ACC112 (cell line): ENCODE measurements around the gene ZNF474.

ENCODE experiments used
- H2AFZ ChIP-seq: fragments of 200-600 bp; sonication (generic); one replicate; pipeline ENCODE4 v1.6.0; 2017; ENCODE audit warnings: antibody characterized with exemption, low read length; ENCODE audit not compliant: unreplicated experiment
- H3K27ac ChIP-seq: fragments of 200-600 bp; sonication (generic); 2 replicates; pipeline ENCODE4 v1.5.1; 2014; ENCODE audit warnings: low read depth, mild to moderate bottlenecking, antibody characterized with exemption, low read length, moderate library complexity
- H3K27me3 ChIP-seq: fragments of 200-600 bp; sonication (generic); 2 replicates; pipeline ENCODE4 v1.6.1; 2014; ENCODE audit warnings: mild to moderate bottlenecking, antibody characterized with exemption, low read length, moderate library complexity, mixed read lengths; ENCODE audit not compliant: insufficient read depth
- H3K36me3 ChIP-seq: fragments of 200-600 bp; sonication (generic); 2 replicates; pipeline ENCODE4 v1.6.1; 2016; ENCODE audit warnings: mild to moderate bottlenecking, antibody characterized with exemption, low read length, moderate library complexity, mixed read lengths; ENCODE audit not compliant: insufficient read depth
- H3K4me1 ChIP-seq: fragments of 200-600 bp; sonication (generic); one replicate; pipeline ENCODE4 v1.6.1; 2016; ENCODE audit warnings: low read length, mixed read lengths; ENCODE audit not compliant: insufficient read depth, unreplicated experiment, control insufficient read depth
- H3K4me3 ChIP-seq: fragments of 200-600 bp; sonication (generic); 2 replicates; pipeline ENCODE4 v1.5.1; 2014; ENCODE audit warnings: mild to moderate bottlenecking, low read depth, low read length
- H3K79me2 ChIP-seq: fragments of 200-600 bp; sonication (generic); one replicate; pipeline ENCODE4 v1.6.0; 2016; ENCODE audit warnings: low read length; ENCODE audit not compliant: control insufficient read depth, unreplicated experiment, insufficient read depth

Gene ZNF474

DNA sequence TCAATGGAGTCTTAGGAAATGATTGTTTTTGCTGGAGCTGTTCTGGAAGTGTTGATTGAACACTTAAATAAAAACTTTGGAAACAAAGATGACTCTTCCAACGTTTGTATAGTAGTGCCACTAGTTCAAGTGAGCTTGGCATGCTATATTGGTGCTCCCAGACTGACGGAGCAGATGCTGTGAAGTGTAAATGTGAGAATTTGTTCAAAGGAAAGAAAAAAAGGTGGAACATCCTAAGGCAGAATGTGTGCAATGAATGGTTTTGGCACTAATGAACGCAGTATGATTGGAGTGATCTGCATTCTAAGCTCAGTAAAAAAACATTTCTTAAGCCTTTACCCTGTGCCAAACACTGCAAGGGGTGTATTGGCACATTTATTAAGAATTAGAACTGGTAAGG is 69.8 kb downstream of the ZNF474 start:
- Histone ChIP-seq H3K27ac (no peak overlapping the region), H3K36me3 (no peaks in the 10 kb centered on the region), H3K4me3 (no peak overlapping the region), H2AFZ (no peak overlapping the region), H3K79me2 (no peaks in the 10 kb centered on the region), H3K4me1 (no peaks in the 10 kb centered on the region), H3K27me3 (peaks cover 52% of the 10 kb centered on the region)

DNA sequence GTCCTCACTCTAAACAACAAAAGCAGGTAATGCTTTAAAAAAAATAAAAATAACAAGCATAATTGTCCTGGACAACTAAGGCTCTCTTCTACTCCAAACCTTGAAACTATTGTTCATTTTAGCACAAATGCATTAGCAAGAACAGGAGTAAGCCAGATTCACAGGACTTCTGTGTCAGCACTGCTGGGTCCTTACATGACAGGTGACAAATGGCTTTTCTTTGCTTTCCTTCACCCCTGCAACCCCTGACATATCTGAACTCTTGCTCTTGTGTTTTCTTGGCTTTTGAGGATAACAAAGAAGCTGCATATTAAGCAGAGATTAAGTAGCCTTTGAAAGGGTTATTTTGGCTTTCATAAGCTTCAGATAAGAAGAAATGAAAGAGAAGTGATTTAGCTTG is 71.1 kb downstream of the ZNF474 start:
- no peak overlapping the region for H2AFZ ChIP-seq
- H3K4me1 ChIP-seq: no peaks in the 10 kb centered on the region
- no peaks in the 10 kb centered on the region for H3K36me3 ChIP-seq
- no peak overlapping the region for H3K27ac ChIP-seq
- peaks cover 55% of the 10 kb centered on the region for H3K27me3 ChIP-seq
- no peaks in the 10 kb centered on the region for H3K79me2 ChIP-seq
- no peak overlapping the region for H3K4me3 ChIP-seq

DNA sequence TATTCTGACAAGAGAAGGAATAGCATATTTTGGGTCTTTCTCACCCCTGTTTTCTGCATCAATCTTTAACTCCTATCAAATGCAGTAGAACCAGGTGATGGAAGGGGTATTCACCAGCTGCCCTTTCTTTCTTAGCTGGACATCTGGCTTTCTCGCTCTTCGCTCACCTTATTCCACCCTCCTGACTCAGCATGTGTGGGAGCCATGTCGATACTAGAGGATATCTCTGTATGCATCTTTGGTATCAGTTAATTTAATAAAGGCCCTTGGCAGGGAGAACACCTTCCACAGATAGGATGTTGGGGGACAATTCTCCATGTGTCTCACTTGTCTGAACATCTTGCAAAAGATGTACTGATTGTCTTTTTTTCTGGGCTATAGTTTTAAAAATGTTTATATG is 71.5 kb downstream of the ZNF474 start:
- Histone ChIP-seq H3K4me3 (no peak overlapping the region), H3K27ac (no peak overlapping the region), H3K79me2 (no peaks in the 10 kb centered on the region), H2AFZ (no peak overlapping the region), H3K4me1 (no peaks in the 10 kb centered on the region), H3K36me3 (no peaks in the 10 kb centered on the region), H3K27me3 (peaks cover 55% of the 10 kb centered on the region)

DNA sequence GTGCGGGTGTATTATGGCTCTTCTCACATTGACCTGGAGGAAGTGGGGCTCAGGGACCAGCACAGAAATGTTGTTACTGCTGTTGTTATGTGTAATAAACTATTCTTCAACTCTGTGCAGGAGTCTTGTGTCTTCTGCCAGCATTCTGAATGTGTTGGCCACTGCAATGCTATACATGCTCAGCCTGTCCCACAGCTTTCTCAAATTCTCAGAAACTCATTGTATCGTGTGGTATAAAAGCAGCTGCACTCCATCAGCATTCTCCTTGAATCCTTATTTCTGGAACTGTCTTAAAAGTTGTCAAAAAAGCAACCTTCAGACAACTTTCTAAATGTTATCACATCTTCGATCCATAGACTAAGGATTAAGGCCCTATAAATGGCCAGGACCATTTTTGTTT is 72.0 kb downstream of the ZNF474 start:
- Histone ChIP-seq H3K79me2 (no peaks in the 10 kb centered on the region), H3K27me3 (peaks cover 55% of the 10 kb centered on the region), H3K36me3 (no peaks in the 10 kb centered on the region), H3K27ac (no peak overlapping the region), H3K4me3 (no peak overlapping the region), H2AFZ (no peak overlapping the region), H3K4me1 (no peaks in the 10 kb centered on the region)

DNA sequence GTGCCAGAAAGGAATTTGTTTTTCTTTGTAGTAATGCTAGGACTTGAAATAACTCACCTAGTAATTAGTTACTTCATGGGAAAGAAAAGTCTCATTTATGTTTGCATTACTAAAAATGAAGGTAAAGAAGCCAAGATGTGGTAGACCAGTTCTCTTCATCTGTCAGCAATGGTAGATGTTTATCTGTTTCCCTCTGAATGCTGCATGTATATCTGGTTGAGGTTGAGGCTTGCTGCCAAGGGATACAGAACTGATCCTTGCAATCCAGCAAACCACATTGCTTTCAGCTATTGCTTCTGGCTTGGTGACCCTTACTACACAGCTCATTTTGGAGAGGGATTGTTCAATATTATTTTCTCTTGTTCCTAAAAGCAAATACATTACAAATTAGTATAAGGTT is 73.6 kb downstream of the ZNF474 start:
- H3K4me1 ChIP-seq: no peaks in the 10 kb centered on the region
- H3K36me3 ChIP-seq: no peaks in the 10 kb centered on the region
- peaks cover 42% of the 10 kb centered on the region for H3K27me3 ChIP-seq
- H3K79me2 ChIP-seq: no peaks in the 10 kb centered on the region
- H2AFZ ChIP-seq: no peak overlapping the region
- no peak overlapping the region for H3K4me3 ChIP-seq
- H3K27ac ChIP-seq: no peak overlapping the region
